ENCODE results near the gene NDUFA6. TPM values are rescaled to one million over a fixed set of nuclear protein-coding genes. Genes with fewer than 3 reads are reported as not detected.

Gene NDUFA6
- total and polyA plus RNA-seq, 10 of the 15 experiments (the other 5 are each of a cell fraction or from before 2014, with no cell fraction given) = 85.9 to 511 (median 128) TPM

- FAIRE-seq = peak; percentile 97
- ChIA-PET SMC1A (ENCODE audit: uncharacterized antibody, unreplicated experiment) (interaction anchor here (1.1 to 2.6 kb wide), 6 partner anchors 10 to 130 kb away, joined by 3 to 11 read pairs (median 4); partner anchors contain the start of gene SMDT1), RAD21 (ENCODE audit: unreplicated experiment) (interaction anchor here (0.7 to 1.6 kb wide), 6 partner anchors 8 to 373 kb away, joined by 3 to 5 read pairs (median 4); no protein-coding TSS in a partner anchor), POLR2A (interaction anchor here (0.6 to 3.0 kb wide), 8 partner anchors 9 to 371 kb away, joined by 3 to 21 read pairs (median 4); partner anchors contain the start of genes NDUFA6 and SMDT1), CTCF (interaction anchor here (0.6 to 1.9 kb wide), 6 partner anchors 10 to 515 kb away, joined by 3 to 8 read pairs (median 6); partner anchors contain the start of gene NDUFA6)
- peak; percentile 98 for ATAC-seq
- Histone ChIP-seq H3K27me3 (replicated peaks in 1 of 2; ENCODE audit: control insufficient read depth in 2 of 2, insufficient read depth in 2 of 2, low read length in 1 of 2) (no peaks in the 10 kb centered on the region), H3K9me3 (replicated peaks; ENCODE audit: control insufficient read depth, insufficient read depth, low read length) (no peaks in the 10 kb centered on the region), H3K4me1 (ENCODE audit: control insufficient read depth, insufficient read depth, low read length) (peaks cover 19% of the 10 kb centered on the region), H3K4me2 (ENCODE audit: control insufficient read depth, insufficient read depth) (peak within 1 kb of the TSS; percentile 82), H3K4me3 (peak within 1 kb of the TSS; percentile 83), H2AFZ (ENCODE audit: control insufficient read depth, low read depth, low read length) (peak within 1 kb of the TSS; percentile 99), H4K20me1 (ENCODE audit: control insufficient read depth, insufficient read depth) (peaks cover 2% of the 10 kb centered on the region; the same call in 1 of the 2 replicates), H3K36me3 (ENCODE audit: control insufficient read depth in 2 of 2, insufficient read depth in 2 of 2, low read length in 1 of 2) (peaks cover 4 to 11% of the 10 kb centered on the region in 2 experiments; a peak in 3 of 4 replicates), H3K79me2 (ENCODE audit: control insufficient read depth, insufficient read depth, low read length) (peaks cover 10% of the 10 kb centered on the region), H3K9ac (ENCODE audit: control insufficient read depth, insufficient read depth, low read length) (peak within 1 kb of the TSS; percentile 85), H3K27ac (ENCODE audit: control insufficient read depth, insufficient read depth) (peak within 1 kb of the TSS; percentile 88)
- intact Hi-C loops (cut with micrococcal nuclease; ENCODE audit: unreplicated experiment) = loop anchor here (5.0 kb wide), 1 partner anchor 103 kb away; the partner anchor contains the start of gene SEPTIN3
- in situ Hi-C loops (cut with MboI) = no loop called here
- 2% methylated on average over 56 of the region's 56 CpGs for WGBS (ENCODE audit: insufficient coverage, insufficient replicate concordance, low lambda C conversion rate, missing lambda C conversion rate)
- BruUV-seq (replicated peaks) = TSS peak; percentile 96
- peak; percentile 91 for DNase-seq (ENCODE audit: low read depth, low spot score)
- TF ChIP-seq ZZZ3 (IDR thresholded peaks at IDR 0.05; ENCODE audit: control insufficient read depth, insufficient read length, low read depth) = no peak
- TF ChIP-seq IRF3 (IDR thresholded peaks at IDR 0.05) = peak; percentile 47; the same call in 1 of the 2 replicates
- peak; percentile 86 for TF ChIP-seq POLR2A (IDR thresholded peaks at IDR 0.05; ENCODE audit: low read depth, low read length)
- TF ChIP-seq ZNF24 (IDR thresholded peaks at IDR 0.05) = no peak
- no peak for TF ChIP-seq HSF1 (IDR thresholded peaks at IDR 0.05; ENCODE audit: low read depth, low read length)
- TF ChIP-seq NBN (IDR thresholded peaks at IDR 0.05) = peak; percentile 74
- no peak for TF ChIP-seq USF1 (IDR thresholded peaks at IDR 0.05; ENCODE audit: borderline replicate concordance, extremely low read length, insufficient read depth, low read depth, low read length)
- TF ChIP-seq POLR2AphosphoS2 (IDR thresholded peaks at IDR 0.05; ENCODE audit: low read depth, low read length) = peak; percentile 62; the same call in 1 of the 2 replicates
- peak; percentile 85 for TF ChIP-seq RUNX3 (IDR thresholded peaks at IDR 0.05; ENCODE audit: low read length)
- no peak for TF ChIP-seq KLF5 (IDR thresholded peaks at IDR 0.05; ENCODE audit: partially characterized antibody)
- peak; percentile 5 for TF ChIP-seq CREB1 (IDR thresholded peaks at IDR 0.05; ENCODE audit: low read depth)
- TF ChIP-seq POU2F2 (IDR thresholded peaks at IDR 0.05; ENCODE audit: borderline replicate concordance, low read depth, low read length) = peak; percentile 56; the same call in 2 of the 3 replicates
- TF ChIP-seq MTA3 (IDR thresholded peaks at IDR 0.05; ENCODE audit: borderline replicate concordance, low read length) = no peak
- TF ChIP-seq MYC (IDR thresholded peaks at IDR 0.05; ENCODE audit: insufficient read depth, insufficient read length, insufficient replicate concordance, low read length, severe bottlenecking) = no peak
- TF ChIP-seq RB1 (IDR thresholded peaks at IDR 0.05; ENCODE audit: borderline replicate concordance) = 0 out of 2 replicates have a peak, but pooled peaks have one; percentile 55
- peak; percentile 54; the same call in 1 of the 2 replicates for TF ChIP-seq MXI1 (IDR thresholded peaks at IDR 0.05; ENCODE audit: low read depth, low read length)
- 0 out of 2 replicates have a peak, but pooled peaks have one; percentile 10 for TF ChIP-seq SPI1 (IDR thresholded peaks at IDR 0.05; ENCODE audit: borderline replicate concordance, insufficient read depth, low read depth, low read length)
- TF ChIP-seq SMARCA5 (IDR thresholded peaks at IDR 0.05) = peak; percentile 55; the same call in 1 of the 2 replicates
- TF ChIP-seq NRF1 (conservative IDR thresholded peaks at IDR 0.05; ENCODE audit: low read depth, low read length) = no peak
These were observed 19.8 kb downstream of the NDUFA6 start, which contains the start of gene NAGA for GRCh38 chr22:42070517-42071422. NAGA (minus strand) TSS chr22:42070812; CDS start chr22:42070297, 515 bp downstream.

Data from GM12878 (cell line).